TTC549 (cell line): Measurements from ENCODE around the gene PIEZO2.

Experiments
- FAIRE-seq: peaks from 2 replicates; lab custom pipeline; 2012; peaks lifted over from hg19 to GRCh38; lab: Jason Lieb, UNC

The PIEZO2 gene

DNA sequence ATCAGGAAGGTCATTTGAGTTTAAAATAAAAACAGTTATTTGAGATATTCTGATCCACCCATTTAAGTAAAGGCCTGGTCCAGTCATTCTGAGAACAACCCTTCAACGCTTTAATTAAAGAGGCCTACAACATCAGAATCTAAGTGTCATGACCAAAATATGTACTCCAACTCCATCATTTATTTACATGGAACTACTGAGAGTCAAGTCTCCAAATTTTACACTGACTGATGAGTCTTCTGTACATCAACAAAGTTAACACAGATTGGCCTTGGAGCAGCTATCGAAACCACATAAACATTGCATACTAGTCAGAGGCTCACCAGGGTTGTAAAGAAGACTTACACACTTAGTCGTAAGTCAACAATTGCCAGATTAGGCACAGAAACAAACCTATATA, 37.1 kb downstream of the PIEZO2 start:
- no peak for FAIRE-seq

DNA sequence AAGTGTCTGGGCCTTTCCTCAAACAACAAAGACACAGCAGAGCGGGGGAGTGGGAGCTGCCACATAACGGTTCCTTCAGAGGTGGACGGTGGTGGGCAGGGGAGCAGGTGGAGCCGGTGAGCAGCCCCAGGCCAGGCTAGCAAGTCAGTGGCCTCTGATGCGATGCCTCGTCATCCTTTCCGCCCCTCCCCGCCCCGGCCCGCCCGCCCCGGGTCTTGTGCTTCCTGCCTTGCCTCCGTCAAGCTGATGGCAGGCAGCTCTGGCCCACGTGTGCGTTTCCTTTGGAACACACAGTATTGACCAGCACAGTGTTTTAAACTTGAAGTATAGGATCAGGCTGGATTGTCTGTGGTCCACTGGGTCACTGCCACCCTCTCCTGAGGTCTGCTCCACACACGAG, 38.9 kb downstream of the PIEZO2 start:
- no peak for FAIRE-seq

DNA sequence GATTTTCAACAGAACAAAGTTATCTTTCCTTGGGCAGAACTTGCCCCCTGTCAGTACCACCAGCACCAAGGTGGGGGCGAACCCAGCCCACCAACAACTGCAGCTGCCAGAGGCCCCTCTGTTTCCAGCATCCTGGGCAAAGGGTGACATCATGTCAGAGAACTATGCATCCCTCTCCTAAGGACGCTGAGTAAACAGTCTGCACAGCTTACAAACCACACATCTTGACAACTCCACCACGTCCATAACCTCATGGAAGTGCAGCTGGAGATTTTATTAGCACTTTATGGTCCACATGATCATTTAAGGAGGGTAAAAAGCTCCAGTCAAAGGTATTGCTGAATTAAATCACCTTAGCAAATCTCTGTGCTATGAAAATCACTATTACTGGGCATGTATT, 40.4 kb downstream of the PIEZO2 start:
- FAIRE-seq = no peak

DNA sequence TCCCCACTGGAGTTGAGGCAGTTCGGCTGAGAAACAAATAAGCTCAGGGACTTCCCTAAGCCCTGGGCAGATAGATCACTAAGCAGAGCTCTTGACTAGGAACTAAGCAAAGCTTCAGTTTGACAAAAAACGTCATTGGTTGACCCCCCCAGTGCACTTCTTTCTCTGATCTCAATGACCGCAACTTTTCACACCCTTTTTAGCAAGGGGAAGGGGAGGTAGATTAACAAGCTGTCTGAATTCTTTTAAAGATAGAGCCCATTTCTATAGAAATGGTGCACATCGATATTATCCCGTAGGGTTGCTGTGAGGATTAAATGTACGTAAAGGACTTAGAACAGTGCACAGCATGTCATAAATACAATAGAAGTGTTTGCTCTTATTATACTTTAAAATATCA, 42.5 kb downstream of the PIEZO2 start:
- no peak for FAIRE-seq

DNA sequence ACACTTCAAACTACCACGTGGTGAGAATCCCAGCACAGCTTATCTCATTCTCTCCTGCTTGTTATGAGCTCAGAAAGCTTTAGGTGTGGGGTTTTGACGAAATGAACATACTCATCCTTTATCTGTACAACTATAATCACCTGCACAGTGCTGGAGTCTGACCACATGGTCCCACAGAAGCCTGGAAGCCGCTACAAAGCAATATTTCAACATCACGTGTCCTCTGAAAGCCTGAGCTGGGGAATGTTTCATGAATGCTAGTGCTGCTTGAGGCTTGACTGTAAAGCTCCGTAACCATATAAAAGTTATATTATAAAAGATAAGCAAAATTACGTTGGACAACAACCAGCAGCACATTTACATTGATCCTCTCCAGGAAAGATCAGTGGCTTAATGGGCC, 43.9 kb downstream of the PIEZO2 start:
- no peak for FAIRE-seq

DNA sequence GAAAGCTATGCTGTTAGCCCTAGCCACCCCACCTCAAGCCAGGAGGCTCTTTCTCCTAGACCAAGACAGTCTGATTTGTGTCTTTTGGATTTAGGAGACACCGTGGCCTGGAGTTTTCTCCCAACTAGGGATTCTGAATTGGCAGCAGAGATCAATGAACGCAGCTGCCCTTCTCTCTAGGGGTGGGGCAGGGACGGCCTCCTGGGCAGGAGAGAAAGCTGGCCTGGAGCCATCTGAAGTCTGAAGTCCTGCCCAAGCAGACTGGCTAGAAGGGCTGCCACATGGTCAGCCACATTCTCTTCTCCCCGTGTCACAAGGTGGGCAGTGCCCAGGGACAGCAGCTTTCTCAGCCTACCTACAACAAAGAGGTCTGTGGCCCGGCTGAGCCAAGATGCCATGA, 45.1 kb downstream of the PIEZO2 start:
- FAIRE-seq = no peak

DNA sequence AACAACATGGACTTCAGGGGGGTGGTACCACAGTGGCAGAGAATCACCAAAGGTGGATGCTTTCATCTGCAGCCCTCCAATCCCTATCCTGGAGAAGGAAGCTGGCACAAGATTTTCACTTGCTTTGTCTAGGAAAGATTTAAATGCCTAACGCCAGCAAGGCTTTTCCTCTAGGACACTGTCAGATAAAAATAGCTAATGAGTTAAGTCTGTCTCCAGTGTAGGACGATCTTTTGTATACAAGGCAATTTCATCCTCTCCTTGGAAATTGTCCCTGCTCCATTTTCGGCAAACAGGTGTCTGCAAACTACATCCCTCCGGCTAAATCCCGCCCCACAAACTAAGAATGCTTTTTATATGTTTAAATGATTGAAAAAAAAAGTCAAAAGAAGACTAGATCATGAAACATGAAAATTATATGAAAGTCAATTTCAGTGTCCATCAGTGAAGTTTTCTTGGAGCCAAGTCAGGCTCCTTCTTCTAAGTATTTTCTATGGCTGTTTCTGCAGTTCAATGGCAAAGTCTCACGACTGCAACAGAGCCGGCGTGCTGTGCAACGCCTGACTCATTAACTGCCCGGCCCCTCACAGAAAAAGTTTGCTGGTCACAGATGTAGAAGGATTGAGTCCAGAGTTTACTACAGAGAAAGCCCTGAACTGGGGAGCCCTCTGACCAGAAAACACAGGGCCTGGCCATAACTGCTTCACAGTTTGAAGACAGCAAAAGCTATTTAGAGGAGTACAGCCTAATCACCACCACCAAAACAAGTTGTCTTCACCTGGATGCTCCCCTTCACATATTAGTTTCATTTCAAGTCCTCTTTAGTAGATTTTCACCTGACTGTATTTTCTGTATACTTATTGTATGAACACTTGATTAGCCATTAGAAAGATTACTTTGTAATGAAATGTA, 52.3 kb downstream of the PIEZO2 start:
- FAIRE-seq = no peak

DNA sequence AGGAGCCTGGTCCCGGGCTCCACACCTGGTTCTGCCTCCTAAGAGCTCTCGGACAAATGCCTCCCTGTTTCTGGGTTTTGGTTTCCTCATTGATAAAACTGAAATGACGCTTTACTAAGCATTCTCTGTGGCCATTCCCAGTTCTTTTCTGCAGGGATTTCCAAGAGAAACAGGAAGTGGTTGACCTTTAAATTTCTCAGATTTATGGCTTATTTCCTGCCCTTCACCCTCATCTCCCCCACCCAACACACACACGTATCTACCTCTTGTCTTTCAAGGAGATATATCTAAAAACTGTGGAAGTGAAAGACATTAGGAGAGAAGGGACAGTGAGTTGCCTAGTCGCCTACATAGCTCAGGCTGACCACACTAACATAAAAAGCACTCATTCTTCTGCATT, 53.0 kb downstream of the PIEZO2 start:
- FAIRE-seq = no peak

DNA sequence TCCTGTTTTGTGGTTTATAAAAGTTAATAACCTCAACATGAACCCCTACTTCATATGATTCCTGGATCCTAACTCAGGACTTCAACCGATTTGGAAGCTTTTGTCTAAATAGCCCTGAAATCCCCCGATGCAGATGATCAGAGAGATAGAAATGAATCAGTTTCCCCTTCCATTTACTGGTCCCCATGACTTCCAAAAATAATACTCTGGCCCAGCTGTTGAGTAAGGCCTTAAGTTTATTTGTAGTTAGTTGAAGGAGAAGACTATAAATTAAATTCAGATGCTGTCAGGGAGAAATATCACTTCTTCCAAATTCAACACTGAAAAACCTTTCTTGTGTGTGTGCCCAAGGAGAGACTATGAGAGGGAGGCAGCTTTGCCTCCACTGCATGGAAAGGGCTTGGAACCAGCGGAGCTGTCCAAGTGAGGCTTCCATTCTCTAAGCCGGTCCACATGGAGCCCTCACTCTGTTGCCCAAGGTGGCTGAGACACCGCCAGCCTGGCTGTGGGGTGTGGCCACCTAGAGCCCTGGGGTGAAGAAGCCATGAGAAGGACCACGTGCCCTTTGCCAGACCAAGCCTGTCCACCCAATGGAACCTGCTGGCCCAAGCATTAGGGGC, 53.6 kb downstream of the PIEZO2 start:
- no peak for FAIRE-seq

DNA sequence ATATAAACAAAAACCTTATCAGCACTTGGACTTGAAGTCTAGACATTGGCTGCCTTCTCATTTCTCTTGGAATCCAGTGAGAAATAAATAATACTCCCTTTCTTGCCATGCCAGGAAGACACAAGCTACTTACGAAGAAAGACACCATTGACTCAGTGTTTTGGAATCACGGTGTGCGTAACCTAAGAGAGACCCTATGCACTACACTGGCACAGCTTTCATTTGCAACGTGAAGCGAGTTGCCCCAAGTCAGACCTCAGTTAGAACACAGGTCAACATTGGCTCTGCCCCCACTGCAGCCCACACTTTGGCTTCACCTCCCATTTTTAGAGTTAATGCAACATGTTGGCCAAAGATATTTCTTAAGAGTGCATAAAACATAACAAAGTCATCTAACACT, 54.2 kb downstream of the PIEZO2 start:
- no peak for FAIRE-seq

DNA sequence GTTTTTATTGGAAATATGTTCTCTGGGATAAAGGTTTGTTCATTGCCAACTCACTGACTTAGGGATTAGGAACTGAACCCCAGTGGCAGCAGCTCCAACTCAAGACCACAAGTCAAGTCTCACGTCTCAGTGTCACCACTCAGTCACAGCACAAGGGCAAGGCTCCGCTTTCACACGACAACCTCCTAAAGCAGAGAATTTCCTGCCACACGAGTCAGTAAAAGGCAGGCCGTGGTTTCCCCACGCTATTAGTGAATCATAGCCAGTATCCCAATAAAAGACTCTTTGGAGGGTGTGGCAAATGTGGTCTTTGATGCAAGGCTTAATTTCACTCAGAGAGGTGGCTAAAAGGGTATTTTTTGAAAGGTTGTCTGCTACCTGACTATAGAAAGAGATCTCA, 57.6 kb downstream of the PIEZO2 start:
- FAIRE-seq = no peak

DNA sequence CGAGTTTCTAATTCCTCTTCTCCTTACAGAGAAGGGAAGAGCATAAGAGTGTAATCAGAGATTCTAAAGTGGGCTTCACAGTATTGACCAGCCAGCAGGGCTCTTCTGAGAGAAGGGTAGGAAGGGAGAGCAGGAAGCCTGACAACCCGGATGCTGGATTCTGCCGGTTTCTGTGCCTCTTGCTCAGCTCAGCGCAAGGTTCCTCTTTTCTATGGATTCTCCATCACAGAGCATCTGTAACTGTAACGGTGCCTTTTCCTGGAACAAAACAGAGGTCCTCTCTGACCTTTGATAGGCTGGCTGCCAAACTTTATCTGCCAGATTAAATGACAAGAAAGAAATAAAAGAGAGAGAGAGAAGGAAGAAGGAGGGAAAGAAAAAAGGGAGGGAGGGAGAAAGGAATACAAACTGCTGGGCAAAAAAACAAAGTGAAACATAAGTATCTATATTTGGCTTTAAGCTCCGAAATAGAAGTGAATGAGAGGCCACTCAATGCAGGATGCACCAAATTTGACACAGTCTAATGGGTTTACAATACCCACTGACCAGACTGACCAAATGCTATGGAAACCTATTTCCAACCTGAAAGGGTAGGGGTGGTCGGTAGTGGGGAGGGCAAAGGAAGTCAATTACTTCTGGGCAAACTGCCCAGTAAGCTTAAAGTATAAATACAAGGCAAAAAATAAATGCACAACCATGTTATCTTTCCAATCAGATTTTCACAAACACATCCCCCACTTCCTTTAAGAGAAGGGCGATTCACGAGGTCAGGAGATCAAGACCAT, 59.2 kb downstream of the PIEZO2 start:
- no peak for FAIRE-seq

DNA sequence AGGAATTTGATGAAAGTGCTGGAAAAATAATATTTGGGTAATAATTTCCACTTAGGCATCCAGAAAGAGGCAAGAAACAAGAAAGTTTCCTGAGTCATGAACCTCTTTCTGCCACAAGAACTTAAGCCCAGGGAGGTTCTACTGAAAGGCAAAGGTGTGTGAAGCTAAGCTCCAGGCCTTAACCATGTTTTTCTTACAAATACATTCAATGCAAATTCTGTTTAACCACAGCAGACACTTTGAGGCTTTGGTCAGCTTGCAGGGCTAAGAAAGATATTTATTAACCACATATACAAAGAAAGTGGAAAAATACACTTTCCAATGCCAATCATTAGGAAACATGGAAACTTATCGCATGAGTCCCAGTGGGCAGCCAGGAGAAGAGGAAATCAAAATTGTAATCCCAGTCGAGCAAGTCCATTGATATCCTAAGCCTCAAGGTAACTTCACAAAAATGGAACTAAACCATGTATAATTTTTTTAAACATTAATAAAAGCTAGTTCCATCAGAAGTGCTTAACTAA, 68.3 kb downstream of the PIEZO2 start:
- FAIRE-seq = no peak

DNA sequence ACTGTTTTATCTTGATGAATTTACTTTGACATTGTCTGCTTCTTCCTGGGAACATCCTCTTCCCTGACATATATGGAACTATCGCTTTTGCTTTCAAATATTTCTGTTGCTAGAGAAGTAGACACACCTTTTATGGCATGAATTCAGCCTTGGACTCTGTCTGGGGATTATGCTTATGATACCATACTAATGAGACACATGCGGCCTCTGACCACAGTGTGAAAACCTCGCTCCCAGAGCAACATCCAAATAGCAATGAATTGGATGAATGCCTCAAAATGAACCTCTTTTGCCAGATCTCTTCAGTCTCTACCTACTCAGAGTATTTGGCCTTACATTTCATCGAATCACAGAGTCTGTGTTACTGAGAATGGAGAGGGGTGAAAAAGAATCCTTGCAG, 70.9 kb downstream of the PIEZO2 start:
- no peak for FAIRE-seq

DNA sequence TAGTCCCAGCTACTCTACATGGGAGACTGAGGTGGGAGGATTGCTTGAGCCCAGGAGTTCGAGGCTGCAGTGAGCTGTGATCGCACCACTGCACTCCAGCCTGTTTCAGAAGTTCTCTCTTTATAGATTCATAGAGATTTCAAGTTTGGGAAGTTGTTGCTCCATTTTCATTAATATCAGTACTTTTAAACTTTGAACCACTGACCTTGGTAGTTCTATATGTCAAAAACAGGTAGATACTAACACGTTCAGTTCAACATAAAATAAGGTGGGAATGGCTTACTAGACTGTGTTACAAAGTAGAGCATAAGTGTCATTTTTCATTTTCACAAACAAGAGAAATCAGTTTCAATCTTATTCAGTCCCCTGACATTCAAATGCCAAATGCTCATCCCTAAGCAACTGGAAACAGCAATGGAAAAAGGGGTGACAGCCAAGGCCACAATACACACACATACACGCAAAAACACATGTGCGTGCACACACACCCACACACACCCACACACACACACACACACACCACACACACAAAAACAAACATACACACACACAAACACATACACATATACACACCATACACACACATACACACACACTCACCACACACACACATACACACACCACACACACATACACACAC, 71.7 kb downstream of the PIEZO2 start:
- FAIRE-seq = no peak

DNA sequence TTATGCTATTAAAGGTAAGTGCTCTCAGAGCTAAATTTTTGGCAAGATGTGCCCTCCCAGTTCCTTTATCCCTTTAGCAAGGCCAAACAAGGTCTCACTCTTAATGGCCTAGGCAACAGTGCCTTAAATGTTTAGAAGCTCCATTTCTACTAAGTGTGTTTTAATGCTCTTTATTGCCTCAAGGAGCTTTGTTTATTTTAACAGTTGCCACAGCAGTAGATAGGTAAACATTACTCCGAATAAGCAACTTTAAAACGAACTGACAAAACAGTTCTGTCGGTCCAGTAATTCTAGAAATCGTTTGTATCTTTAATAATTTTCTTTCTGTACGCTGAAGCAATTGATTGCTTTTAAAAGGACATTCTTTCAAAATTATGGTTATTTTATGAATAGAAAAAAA, 74.5 kb downstream of the PIEZO2 start:
- no peak for FAIRE-seq

DNA sequence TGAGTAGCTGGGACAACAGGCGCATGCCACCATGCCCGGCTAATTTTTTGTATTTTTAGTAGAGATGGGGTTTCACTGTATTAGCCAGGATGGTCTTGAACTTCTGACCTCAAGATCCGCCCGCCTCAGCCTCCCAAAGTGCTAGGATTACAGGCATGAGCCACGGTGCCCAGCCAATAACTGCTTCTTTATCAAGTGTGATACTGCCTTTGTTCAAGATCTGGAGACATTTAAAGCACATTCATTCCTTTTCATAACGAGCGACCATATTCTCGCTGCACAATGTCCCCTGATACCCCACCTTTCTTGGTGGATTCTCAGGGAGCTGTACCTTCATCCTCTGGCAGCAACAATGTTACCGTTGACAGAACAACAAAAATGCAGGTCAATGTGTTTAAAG, 75.4 kb downstream of the PIEZO2 start:
- no peak for FAIRE-seq

DNA sequence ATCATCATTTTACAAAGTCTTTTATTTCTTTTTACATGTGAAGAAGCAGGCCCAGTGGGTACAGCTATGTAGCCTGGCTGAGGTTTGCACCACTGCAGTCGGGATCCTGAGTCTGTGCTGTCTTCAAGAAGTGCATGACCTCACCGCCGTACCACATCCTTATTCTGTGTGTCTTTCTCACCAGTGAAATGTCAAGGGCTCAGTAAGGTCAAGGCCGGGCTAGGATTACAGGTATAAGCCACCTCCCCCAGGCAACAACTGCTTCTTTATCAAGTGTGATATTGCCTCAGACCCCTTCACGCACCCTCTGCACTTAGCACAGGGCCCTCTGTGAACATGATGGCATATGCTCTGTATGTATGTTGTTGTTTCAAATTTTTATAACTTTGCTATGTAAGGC, 76.7 kb downstream of the PIEZO2 start:
- FAIRE-seq = no peak

DNA sequence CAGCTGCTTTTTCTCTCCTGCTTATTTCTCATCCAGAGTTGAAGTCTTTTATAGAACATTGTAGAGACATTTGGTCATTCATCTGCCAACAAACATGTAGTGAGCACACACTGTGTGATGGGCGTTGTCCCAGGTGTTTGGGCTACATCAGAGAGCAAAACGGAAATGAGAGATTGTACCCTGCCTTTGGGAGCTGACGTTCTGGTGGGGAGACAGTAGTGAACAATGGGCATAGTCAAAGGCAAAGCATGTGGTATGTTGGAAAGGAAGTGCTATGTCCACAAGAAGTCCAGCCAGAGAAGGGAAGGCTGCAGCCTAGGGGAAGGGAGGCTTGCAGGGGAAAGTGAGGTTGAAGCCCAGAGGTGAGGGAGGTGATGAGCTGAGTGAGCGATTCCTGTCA, 78.1 kb downstream of the PIEZO2 start:
- no peak for FAIRE-seq

DNA sequence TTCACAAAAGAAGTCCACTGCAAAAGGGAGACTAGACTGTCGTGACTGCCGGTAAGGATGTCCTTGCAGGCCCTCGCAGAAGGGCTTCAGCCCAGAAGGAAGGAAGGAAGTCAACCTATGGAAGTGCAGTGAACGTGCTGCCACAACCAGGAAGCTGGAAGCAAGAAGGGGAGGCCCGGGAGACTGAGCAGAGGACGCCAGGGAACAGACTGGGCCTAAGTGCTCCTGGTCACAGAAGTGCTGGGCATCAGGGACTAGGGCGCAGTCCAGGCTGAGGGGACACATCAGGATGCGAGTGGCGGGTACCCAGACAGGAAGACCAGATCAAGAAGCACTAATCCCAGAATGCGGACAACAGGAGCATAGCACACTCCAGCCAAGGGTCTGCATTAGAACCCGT, 78.8 kb downstream of the PIEZO2 start:
- no peak for FAIRE-seq

DNA sequence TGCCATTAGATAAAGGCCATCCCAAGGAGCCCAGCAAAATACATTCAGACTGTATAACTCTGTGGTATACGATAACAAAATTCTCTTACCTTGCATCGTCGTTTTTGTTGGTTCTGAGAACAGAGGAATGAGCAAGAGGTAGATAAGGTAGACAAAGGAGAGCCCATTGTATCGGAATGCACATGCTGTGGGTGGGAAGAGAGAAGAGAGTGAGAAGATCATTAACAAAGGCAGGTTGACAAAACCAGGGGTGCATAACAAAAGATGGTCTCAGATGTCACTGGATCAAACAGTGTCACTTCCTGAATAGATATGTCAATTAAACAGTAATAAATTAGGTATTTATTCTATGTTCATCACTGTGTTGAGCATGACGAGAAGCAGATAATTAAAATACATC, 83.3 kb downstream of the PIEZO2 start:
- FAIRE-seq = no peak

DNA sequence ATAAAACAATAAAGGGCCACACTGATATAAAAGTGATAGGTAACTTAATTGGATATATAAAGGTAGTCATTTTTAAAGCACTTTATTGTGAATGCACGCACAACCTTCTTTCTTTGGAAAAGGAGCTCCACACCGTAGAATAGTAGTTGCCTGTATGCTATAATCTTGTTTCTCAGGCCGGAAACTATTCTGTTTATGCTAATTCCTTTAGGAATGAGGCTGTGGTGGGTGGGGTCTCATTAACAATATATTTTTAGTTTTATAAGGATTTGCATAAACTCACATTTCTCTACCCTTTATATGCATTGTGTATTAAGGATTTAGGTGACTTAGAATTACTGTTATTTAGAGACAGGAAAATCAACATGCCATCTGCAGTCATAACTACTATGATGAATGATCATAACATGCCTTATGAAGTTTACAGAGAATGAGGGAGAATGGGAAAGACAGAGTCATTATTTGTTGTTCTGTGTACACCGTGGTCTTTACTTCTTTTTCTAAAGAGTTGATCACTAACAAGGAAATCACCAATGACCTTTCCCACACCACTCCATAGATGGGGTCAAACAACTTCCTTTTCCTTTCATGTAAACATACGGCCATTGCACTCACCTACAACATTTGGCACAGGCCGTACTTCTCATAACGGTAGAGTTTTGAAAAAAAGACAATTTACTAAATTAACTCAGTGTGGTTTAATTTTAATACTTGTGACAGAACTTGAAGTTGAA, 84.5 kb downstream of the PIEZO2 start:
- FAIRE-seq = no peak
